Measurements from ENCODE around the gene SCGB1C1.

GRCh38 chr11:241634-242033 lies 48.8 kb downstream of the SCGB1C1 start:
- no peak for TF ChIP-seq CTCF (IDR thresholded peaks at IDR 0.05; ENCODE audit: insufficient read depth, low read length, poor library complexity, severe bottlenecking)
- no peak for TF ChIP-seq EZH2phosphoT487 (conservative IDR thresholded peaks at IDR 0.05; ENCODE audit: low read length)
